ENCODE measurements around the gene SLC41A2. TPM values are rescaled to one million over a fixed set of nuclear protein-coding genes. Genes with fewer than 3 reads are reported as not detected.
A peak's percentile ranks its signal among the peaks of the same experiment; 100 is the strongest.

SLC41A2 gene
- total RNA-seq, 2 experiments from 2014 or later = 2.7 to 3.5 TPM

GRCh38 chr12:104939089-104939488 is 19.0 kb downstream of the SLC41A2 start:
- intact Hi-C loops (cut with micrococcal nuclease) = no loop called here
- CTCF ChIA-PET = no interaction called here

GRCh38 chr12:104938371-104938770 is 19.7 kb downstream of the SLC41A2 start:
- H3K4me3 Mint-ChIP-seq = no peak overlapping the region
- peaks cover 3% of the 10 kb centered on the region for H3K9me3 Mint-ChIP-seq
- H3K4me1 Mint-ChIP-seq (ENCODE audit: low read depth) = no peaks in the 10 kb centered on the region
- H3K36me3 Mint-ChIP-seq (ENCODE audit: low read depth) = no peaks in the 10 kb centered on the region
- CTCF ChIA-PET = interaction anchor here (0.6 kb wide), 1 partner anchor 1692 kb away, joined by 3 read pairs; no protein-coding TSS in a partner anchor
- no peaks in the 10 kb centered on the region for H3K27me3 Mint-ChIP-seq (ENCODE audit: low read depth)
- DNase-seq = no peak
- no peak overlapping the region for H3K27ac Mint-ChIP-seq
- intact Hi-C loops (cut with micrococcal nuclease) = no loop called here

More at GRCh38 chr12:104939089-104939488, 19.0 kb downstream of the SLC41A2 start:
- peaks cover 7% of the 10 kb centered on the region for H3K9me3 Mint-ChIP-seq
- H3K4me1 Mint-ChIP-seq (ENCODE audit: low read depth) = no peaks in the 10 kb centered on the region
- no peak overlapping the region for H3K4me3 Mint-ChIP-seq
- no peaks in the 10 kb centered on the region for H3K27me3 Mint-ChIP-seq (ENCODE audit: low read depth)
- DNase-seq = no peak
- no peak overlapping the region for H3K27ac Mint-ChIP-seq
- H3K36me3 Mint-ChIP-seq (ENCODE audit: low read depth) = no peaks in the 10 kb centered on the region

- H3K36me3 Mint-ChIP-seq (ENCODE audit: low read depth) = no peaks in the 10 kb centered on the region
- H3K9me3 Mint-ChIP-seq = no peaks in the 10 kb centered on the region
- intact Hi-C loops (cut with micrococcal nuclease) = no loop called here
- no peak for DNase-seq
- H3K4me1 Mint-ChIP-seq (ENCODE audit: low read depth) = peaks cover 7% of the 10 kb centered on the region
- CTCF ChIA-PET = interaction anchor here (1.2 kb wide), 1 partner anchor 15 kb away, joined by 3 read pairs; no protein-coding TSS in a partner anchor
- no peak overlapping the region for H3K27ac Mint-ChIP-seq
- no peaks in the 10 kb centered on the region for H3K27me3 Mint-ChIP-seq (ENCODE audit: low read depth)
- H3K4me3 Mint-ChIP-seq = no peak overlapping the region
These were observed 22.2 kb downstream of the SLC41A2 start for GRCh38 chr12:104935886-104936285.

- Mint-ChIP-seq H3K9me3 (no peaks in the 10 kb centered on the region), H3K27ac (no peak overlapping the region), H3K4me1 (ENCODE audit: low read depth) (peaks cover 23% of the 10 kb centered on the region), H3K4me3 (no peak overlapping the region), H3K27me3 (ENCODE audit: low read depth) (no peaks in the 10 kb centered on the region), H3K36me3 (ENCODE audit: low read depth) (no peaks in the 10 kb centered on the region)
- no peak for DNase-seq
- intact Hi-C loops (cut with micrococcal nuclease) = no loop called here
- CTCF ChIA-PET = interaction anchor here (1.3 kb wide), 1 partner anchor 97 kb away, joined by 3 read pairs; no protein-coding TSS in a partner anchor
These were observed 24.3 kb downstream of the SLC41A2 start for GRCh38 chr12:104933778-104934177.

GRCh38 chr12:104933128-104933527 is 25.0 kb downstream of the SLC41A2 start:
- intact Hi-C loops (cut with micrococcal nuclease) = no loop called here
- no peak for DNase-seq
- no peaks in the 10 kb centered on the region for H3K36me3 Mint-ChIP-seq (ENCODE audit: low read depth)
- no peak overlapping the region for H3K4me3 Mint-ChIP-seq
- CTCF ChIA-PET = no interaction called here
- H3K27me3 Mint-ChIP-seq (ENCODE audit: low read depth) = no peaks in the 10 kb centered on the region
- H3K9me3 Mint-ChIP-seq = no peaks in the 10 kb centered on the region
- H3K27ac Mint-ChIP-seq = no peak overlapping the region
- peaks cover 23% of the 10 kb centered on the region for H3K4me1 Mint-ChIP-seq (ENCODE audit: low read depth)

- intact Hi-C loops (cut with micrococcal nuclease) = loop anchor here (1.0 to 2.0 kb wide), 7 partner anchors 27 to 474 kb away; partner anchors contain the start of genes CHST11 and NOPCHAP1
- Mint-ChIP-seq H3K9me3 (no peaks in the 10 kb centered on the region), H3K36me3 (ENCODE audit: low read depth) (no peaks in the 10 kb centered on the region), H3K4me1 (ENCODE audit: low read depth) (peaks cover 23% of the 10 kb centered on the region), H3K4me3 (no peak overlapping the region), H3K27me3 (ENCODE audit: low read depth) (no peaks in the 10 kb centered on the region), H3K27ac (peak overlapping the region; percentile 0)
- CTCF ChIA-PET = interaction anchor here (0.7 to 1.7 kb wide), 3 partner anchors 12 to 60 kb away, joined by 3 to 6 read pairs (median 4); no protein-coding TSS in a partner anchor
- peak; percentile 76 for DNase-seq
These were observed 27.4 kb downstream of the SLC41A2 start for GRCh38 chr12:104930388-104931326.

GRCh38 chr12:104929977-104930376 is 28.1 kb downstream of the SLC41A2 start:
- intact Hi-C loops (cut with micrococcal nuclease) = loop anchor here (1.0 to 2.0 kb wide), 7 partner anchors 27 to 473 kb away; partner anchors contain the start of genes CHST11 and NOPCHAP1
- CTCF ChIA-PET = interaction anchor here (0.7 to 1.7 kb wide), 2 partner anchors 29 to 59 kb away, joined by 3 to 6 read pairs; no protein-coding TSS in a partner anchor
- Mint-ChIP-seq H3K27ac (peak overlapping the region; percentile 0), H3K4me1 (ENCODE audit: low read depth) (peaks cover 23% of the 10 kb centered on the region), H3K4me3 (no peak overlapping the region), H3K36me3 (ENCODE audit: low read depth) (no peaks in the 10 kb centered on the region), H3K9me3 (no peaks in the 10 kb centered on the region), H3K27me3 (ENCODE audit: low read depth) (no peaks in the 10 kb centered on the region)
- DNase-seq = no peak

GRCh38 chr12:104929368-104929767 is 28.7 kb downstream of the SLC41A2 start:
- Mint-ChIP-seq H3K36me3 (ENCODE audit: low read depth) (no peaks in the 10 kb centered on the region), H3K9me3 (no peaks in the 10 kb centered on the region), H3K4me1 (ENCODE audit: low read depth) (peaks cover 23% of the 10 kb centered on the region), H3K4me3 (no peak overlapping the region), H3K27ac (no peak overlapping the region), H3K27me3 (ENCODE audit: low read depth) (no peaks in the 10 kb centered on the region)
- CTCF ChIA-PET = interaction anchor here (0.6 kb wide), 1 partner anchor 762 kb away, joined by 3 read pairs; no protein-coding TSS in a partner anchor
- no peak for DNase-seq
- intact Hi-C loops (cut with micrococcal nuclease) = no loop called here

- intact Hi-C loops (cut with micrococcal nuclease) = no loop called here
- Mint-ChIP-seq H3K4me1 (ENCODE audit: low read depth) (peaks cover 23% of the 10 kb centered on the region), H3K4me3 (no peak overlapping the region), H3K36me3 (ENCODE audit: low read depth) (no peaks in the 10 kb centered on the region), H3K27ac (no peak overlapping the region), H3K9me3 (no peaks in the 10 kb centered on the region), H3K27me3 (ENCODE audit: low read depth) (no peaks in the 10 kb centered on the region)
- no peak for DNase-seq
- CTCF ChIA-PET = interaction anchor here (0.9 kb wide), 1 partner anchor 16 kb away, joined by 3 read pairs; no protein-coding TSS in a partner anchor
These were observed 29.9 kb downstream of the SLC41A2 start for GRCh38 chr12:104928036-104928745.

- Mint-ChIP-seq H3K27ac (no peak overlapping the region), H3K36me3 (ENCODE audit: low read depth) (peaks cover 1% of the 10 kb centered on the region), H3K4me3 (no peak overlapping the region), H3K4me1 (ENCODE audit: low read depth) (peaks cover 12% of the 10 kb centered on the region), H3K9me3 (peaks cover 14% of the 10 kb centered on the region), H3K27me3 (ENCODE audit: low read depth) (no peaks in the 10 kb centered on the region)
- intact Hi-C loops (cut with micrococcal nuclease) = no loop called here
- no peak for DNase-seq
- CTCF ChIA-PET = no interaction called here
These were observed 32.6 kb downstream of the SLC41A2 start for GRCh38 chr12:104925501-104925900.

- Mint-ChIP-seq H3K9me3 (peaks cover 14% of the 10 kb centered on the region), H3K36me3 (ENCODE audit: low read depth) (peaks cover 1% of the 10 kb centered on the region), H3K4me1 (ENCODE audit: low read depth) (no peaks in the 10 kb centered on the region), H3K27me3 (ENCODE audit: low read depth) (no peaks in the 10 kb centered on the region), H3K27ac (no peak overlapping the region), H3K4me3 (no peak overlapping the region)
- CTCF ChIA-PET = interaction anchor here (0.6 to 1.2 kb wide), 3 partner anchors 15 to 131 kb away, joined by 3 read pairs; no protein-coding TSS in a partner anchor
- intact Hi-C loops (cut with micrococcal nuclease) = no loop called here
- DNase-seq = no peak
These were observed 36.8 kb downstream of the SLC41A2 start for GRCh38 chr12:104921340-104921739.

- no peaks in the 10 kb centered on the region for H3K9me3 Mint-ChIP-seq
- H3K27ac Mint-ChIP-seq = no peak overlapping the region
- H3K4me1 Mint-ChIP-seq (ENCODE audit: low read depth) = no peaks in the 10 kb centered on the region
- no peaks in the 10 kb centered on the region for H3K27me3 Mint-ChIP-seq (ENCODE audit: low read depth)
- intact Hi-C loops (cut with micrococcal nuclease) = no loop called here
- CTCF ChIA-PET = interaction anchor here (1.1 kb wide), 1 partner anchor 16 kb away, joined by 3 read pairs; no protein-coding TSS in a partner anchor
- no peaks in the 10 kb centered on the region for H3K36me3 Mint-ChIP-seq (ENCODE audit: low read depth)
- DNase-seq = no peak
- no peak overlapping the region for H3K4me3 Mint-ChIP-seq
These were observed 46.1 kb downstream of the SLC41A2 start for GRCh38 chr12:104911942-104912341.
